Stimulated activated CD4-positive, alpha-beta T cell treated with anti-CD3 and anti-CD28 coated beads, TNF-alpha, amount 100 ng/mL, for 48 hours (primary cell): Measurements from ENCODE around the gene BICC1.

Experiments
- DNase-seq, 3 donors: peaks; one replicate each; pipeline ENCODE4 v3.0.0-alpha.2; 2020; ENCODE audit warnings: low read depth in 3 of 3

The BICC1 gene

GRCh38 chr10:58752665-58753064, 240.0 kb downstream of the BICC1 start:
- DNase-seq = no peak

- no peak for DNase-seq
Observed at GRCh38 chr10:58753425-58753824, 240.8 kb downstream of the BICC1 start.

GRCh38 chr10:58754469-58755339, 242.0 kb downstream of the BICC1 start:
- no peak for DNase-seq

- DNase-seq = no peak
Observed at GRCh38 chr10:58755340-58755610, 242.6 kb downstream of the BICC1 start.

- no peak for DNase-seq
Observed at GRCh38 chr10:58755677-58756076, 243.0 kb downstream of the BICC1 start.

- no peak for DNase-seq
Observed at GRCh38 chr10:58756130-58756719, 243.6 kb downstream of the BICC1 start.

- DNase-seq = no peak
Observed at GRCh38 chr10:58757352-58758065, 244.8 kb downstream of the BICC1 start.

- no peak for DNase-seq
Observed at GRCh38 chr10:58758321-58758720, 245.6 kb downstream of the BICC1 start.

- no peak for DNase-seq
Observed at GRCh38 chr10:58764087-58764747, 251.5 kb downstream of the BICC1 start.

- no peak for DNase-seq
Observed at GRCh38 chr10:58765910-58766309, 253.2 kb downstream of the BICC1 start.

- DNase-seq = no peak
Observed at GRCh38 chr10:58767652-58768051, 255.0 kb downstream of the BICC1 start.

- DNase-seq = no peak
Observed at GRCh38 chr10:58771863-58772262, 259.2 kb downstream of the BICC1 start.

- DNase-seq = no peak
Observed at GRCh38 chr10:58772758-58773157, 260.1 kb downstream of the BICC1 start.

- DNase-seq = no peak
Observed at GRCh38 chr10:58773341-58773740, 260.7 kb downstream of the BICC1 start.

GRCh38 chr10:58773944-58774343, 261.3 kb downstream of the BICC1 start:
- no peak for DNase-seq

GRCh38 chr10:58775960-58776567, 263.4 kb downstream of the BICC1 start:
- DNase-seq = no peak

- no peak for DNase-seq
Observed at GRCh38 chr10:58776568-58777318, 264.1 kb downstream of the BICC1 start.

GRCh38 chr10:58778966-58779365, 266.3 kb downstream of the BICC1 start:
- no peak for DNase-seq

GRCh38 chr10:58779594-58779993, 266.9 kb downstream of the BICC1 start:
- DNase-seq = no peak

GRCh38 chr10:58780476-58780875, 267.8 kb downstream of the BICC1 start:
- DNase-seq = no peak

- DNase-seq = no peak
Observed at GRCh38 chr10:58781873-58782488, 269.3 kb downstream of the BICC1 start.
